Astrocyte of the spinal cord (primary cell): ENCODE measurements around the gene MGAT5.

Experiments used
- DNase-seq: peaks from one replicate; pipeline ENCODE4 v3.0.0; 2011; ENCODE audit warnings: low read depth, low spot score
- H3K4me3 ChIP-seq: 2 replicates; pipeline ENCODE4 v1.5.1; 2011; ENCODE audit warnings: low read depth, mild to moderate bottlenecking, low read length, moderate library complexity
- CTCF ChIP-seq: IDR thresholded peaks from 2 replicates; pipeline ENCODE4 v1.5.1; 2012; ENCODE audit warnings: low read depth, mild to moderate bottlenecking, low read length, inconsistent platforms
- in situ Hi-C: cut with HindIII; loops from 2 replicates; pipeline ENCODE4 v1.10.0; 2017; ENCODE audit warnings: low sequenced_read_pairs

The MGAT5 gene

GRCh38 chr2:134232868-134233727 is 20.8 kb upstream of the MGAT5 start:
- DNase-seq, result peak; percentile 26
- no peak for TF ChIP-seq CTCF
- in situ Hi-C loops, result no loop called here
- H3K4me3 ChIP-seq, result no peak overlapping the region

- no peak overlapping the region for H3K4me3 ChIP-seq
- no peak for DNase-seq
- in situ Hi-C loops, result no loop called here
- TF ChIP-seq CTCF, result no peak
These were observed 20.1 kb upstream of the MGAT5 start for GRCh38 chr2:134233728-134234136.

- no peak for TF ChIP-seq CTCF
- in situ Hi-C loops, result no loop called here
- no peak overlapping the region for H3K4me3 ChIP-seq
- no peak for DNase-seq
These were observed 19.3 kb upstream of the MGAT5 start for GRCh38 chr2:134234535-134234934.

- no peak overlapping the region for H3K4me3 ChIP-seq
- peak; percentile 27 for DNase-seq
- TF ChIP-seq CTCF, result no peak
- in situ Hi-C loops, result no loop called here
These were observed 18.2 kb upstream of the MGAT5 start for GRCh38 chr2:134235510-134236144.

GRCh38 chr2:134238371-134238770 is 15.5 kb upstream of the MGAT5 start:
- in situ Hi-C loops, result no loop called here
- no peak overlapping the region for H3K4me3 ChIP-seq
- TF ChIP-seq CTCF, result no peak
- DNase-seq, result no peak

- in situ Hi-C loops, result no loop called here
- TF ChIP-seq CTCF, result no peak
- no peak for DNase-seq
These were observed 13.8 kb upstream of the MGAT5 start for GRCh38 chr2:134240061-134240460.

More at GRCh38 chr2:134240061-134240460, 13.8 kb upstream of the MGAT5 start:
- no peak overlapping the region for H3K4me3 ChIP-seq
